Hepatocyte (in vitro differentiated cells): ENCODE data around the gene BPIFA1. TPM values are rescaled to one million over a fixed set of nuclear protein-coding genes. Genes with fewer than 3 reads are reported as not detected.

Experiments
- DNase-seq: peaks from one replicate; pipeline ENCODE4 v3.0.0-alpha.2; 2016; ENCODE audit warnings: low spot score
- H2AFZ ChIP-seq: fragments of 200-600 bp; sonication (generic); 2 replicates; pipeline ENCODE4 v1.6.0; 2016; ENCODE audit warnings: antibody characterized with exemption, mild to moderate bottlenecking
- H3K27ac ChIP-seq: fragments of 200-600 bp; sonication (generic); 2 replicates; pipeline ENCODE4 v1.5.1; 2016; ENCODE audit warnings: mild to moderate bottlenecking
- H3K27me3 ChIP-seq: fragments of 200-600 bp; sonication (generic); 2 replicates; pipeline ENCODE4 v1.6.1; 2016
- H3K36me3 ChIP-seq: fragments of 200-600 bp; sonication (generic); replicated peaks from 2 replicates; pipeline ENCODE4 v1.5.1; 2016; ENCODE audit warnings: low read depth; ENCODE audit not compliant: insufficient read depth
- H3K4me1 ChIP-seq: fragments of 200-600 bp; sonication (generic); 2 replicates; pipeline ENCODE4 v1.5.1; 2016; ENCODE audit warnings: mild to moderate bottlenecking, moderate library complexity; ENCODE audit not compliant: insufficient read depth
- H3K4me2 ChIP-seq: fragments of 200-600 bp; sonication (generic); 2 replicates; pipeline ENCODE4 v1.6.0; 2016
- H3K4me3 ChIP-seq: fragments of 200-600 bp; sonication (generic); 2 replicates; pipeline ENCODE4 v1.5.1; 2016; ENCODE audit warnings: mild to moderate bottlenecking
- H3K79me2 ChIP-seq: fragments of 200-600 bp; sonication (generic); 2 replicates; pipeline ENCODE4 v1.6.0; 2017; ENCODE audit warnings: mild to moderate bottlenecking
- H3K9me2 ChIP-seq: fragments of 200-600 bp; sonication (generic); replicated peaks from 2 replicates; pipeline ENCODE4 v1.6.0; 2017; ENCODE audit warnings: mild to moderate bottlenecking; ENCODE audit not compliant: insufficient read depth
- H3K9me3 ChIP-seq: fragments of 200-600 bp; sonication (generic); 2 replicates; pipeline ENCODE4 v1.5.1; 2016; ENCODE audit warnings: low read depth, mild to moderate bottlenecking
- H4K20me1 ChIP-seq: fragments of 200-600 bp; sonication (generic); 2 replicates; pipeline ENCODE4 v1.6.0; 2016; ENCODE audit warnings: mild to moderate bottlenecking; ENCODE audit not compliant: insufficient read depth, poor library complexity, severe bottlenecking
- EZH2 ChIP-seq: fragments of 200-600 bp; sonication (generic); IDR thresholded peaks from 2 replicates; pipeline ENCODE4 v1.6.1; 2016; ENCODE audit warnings: antibody characterized with exemption, mild to moderate bottlenecking, borderline replicate concordance
- EZH2phosphoT487 ChIP-seq: fragments of 200-600 bp; sonication (generic); IDR thresholded peaks from one replicate; pipeline ENCODE4 v1.6.1; 2018; ENCODE audit warnings: antibody characterized with exemption, mild to moderate bottlenecking, low read depth, moderate library complexity; ENCODE audit not compliant: unreplicated experiment, severe bottlenecking
- WGBS: methylation state at CpG from one replicate; pipeline ENCODE4 v1.1.6; 2016; ENCODE audit warnings: low lambda C conversion rate; ENCODE audit errors: missing lambda C conversion rate; 5-methylcytosine and 5-hydroxymethylcytosine counted together
- polyA plus RNA-seq: library from polyadenylated mRNA; unstranded; fragments of >200 nt; fragmentation: Nextera tagmentation; extraction: Ambion mirVana; gene quantifications from 2 replicates; pipeline ENCODE4 v1.2.1, GENCODE V29; 2016
- total RNA-seq: library from RNA; depleted of rRNA; stranded (reverse); fragments of >200 nt; gene quantifications from 2 replicates; pipeline ENCODE4 v1.2.3, GENCODE V29; 2014
- TF ChIP-seq, protein P1 (sequence below): fragments of 200-600 bp; sonication (generic); IDR thresholded peaks from 2 replicates; pipeline ENCODE4 v1.5.1; 2016; ENCODE audit warnings: antibody characterized with exemption, mild to moderate bottlenecking; ENCODE audit not compliant: poor library complexity

BPIFA1 gene
- total and polyA plus RNA-seq, 2 experiments from 2014 or later: not detected

DNA sequence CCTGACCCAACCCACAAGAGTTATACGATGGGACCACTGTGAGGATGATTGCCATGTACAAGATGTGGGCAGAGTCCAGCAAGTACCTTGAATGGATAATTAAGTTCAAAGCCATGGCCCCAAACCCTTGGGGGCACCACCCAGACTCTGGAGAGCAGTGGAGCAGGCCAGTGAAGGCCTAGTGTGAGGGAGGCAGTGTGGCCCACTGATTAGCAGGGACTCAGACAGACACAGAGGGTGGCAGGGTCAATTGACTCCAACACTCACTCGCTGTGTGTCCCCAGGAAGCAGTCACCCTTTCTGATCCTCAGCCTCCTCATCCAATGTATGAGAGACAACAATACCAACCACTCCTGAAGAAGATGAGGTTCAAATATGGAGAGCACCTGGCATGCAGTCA lies 1.7 kb upstream of the BPIFA1 start:
- Histone ChIP-seq H3K4me3 (no peak overlapping the region), H3K36me3 (no peaks in the 10 kb centered on the region), H2AFZ (no peak overlapping the region), H3K79me2 (no peaks in the 10 kb centered on the region), H3K9me2 (no peaks in the 10 kb centered on the region), H4K20me1 (no peaks in the 10 kb centered on the region), H3K9me3 (no peaks in the 10 kb centered on the region), H3K27ac (no peak overlapping the region), H3K4me1 (no peaks in the 10 kb centered on the region), H3K27me3 (peaks cover 63% of the 10 kb centered on the region), H3K4me2 (no peak overlapping the region)
- TF ChIP-seq EZH2: no peak
- TF ChIP-seq EZH2phosphoT487: no peak
- TF ChIP-seq, protein P1, sequence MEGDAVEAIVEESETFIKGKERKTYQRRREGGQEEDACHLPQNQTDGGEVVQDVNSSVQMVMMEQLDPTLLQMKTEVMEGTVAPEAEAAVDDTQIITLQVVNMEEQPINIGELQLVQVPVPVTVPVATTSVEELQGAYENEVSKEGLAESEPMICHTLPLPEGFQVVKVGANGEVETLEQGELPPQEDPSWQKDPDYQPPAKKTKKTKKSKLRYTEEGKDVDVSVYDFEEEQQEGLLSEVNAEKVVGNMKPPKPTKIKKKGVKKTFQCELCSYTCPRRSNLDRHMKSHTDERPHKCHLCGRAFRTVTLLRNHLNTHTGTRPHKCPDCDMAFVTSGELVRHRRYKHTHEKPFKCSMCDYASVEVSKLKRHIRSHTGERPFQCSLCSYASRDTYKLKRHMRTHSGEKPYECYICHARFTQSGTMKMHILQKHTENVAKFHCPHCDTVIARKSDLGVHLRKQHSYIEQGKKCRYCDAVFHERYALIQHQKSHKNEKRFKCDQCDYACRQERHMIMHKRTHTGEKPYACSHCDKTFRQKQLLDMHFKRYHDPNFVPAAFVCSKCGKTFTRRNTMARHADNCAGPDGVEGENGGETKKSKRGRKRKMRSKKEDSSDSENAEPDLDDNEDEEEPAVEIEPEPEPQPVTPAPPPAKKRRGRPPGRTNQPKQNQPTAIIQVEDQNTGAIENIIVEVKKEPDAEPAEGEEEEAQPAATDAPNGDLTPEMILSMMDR: no peak
- no peak for DNase-seq
- WGBS: 81% methylated on average over 2 of the region's 2 CpGs

DNA sequence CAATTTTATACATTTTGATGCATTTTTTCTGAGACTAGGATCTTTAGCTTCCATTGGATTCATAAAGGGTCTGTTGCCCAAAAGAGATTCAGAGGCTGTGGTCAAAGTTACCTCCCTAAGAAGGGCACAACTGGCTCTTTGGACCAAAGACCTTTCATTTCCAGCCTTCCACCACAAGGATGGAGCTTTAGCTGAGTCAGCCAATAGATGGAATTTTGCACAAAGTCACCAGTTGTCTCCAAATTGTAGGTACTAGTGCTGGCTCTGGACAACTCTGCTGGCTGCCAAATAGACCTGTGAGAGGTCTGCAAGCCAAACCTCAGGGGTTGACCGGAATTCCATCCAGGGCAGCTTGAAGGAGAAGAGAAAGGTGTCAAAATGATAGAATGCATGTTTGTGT lies 555 bp downstream of the BPIFA1 start:
- Histone ChIP-seq H3K4me3 (no peak overlapping the region), H3K27me3 (peaks cover 48% of the 10 kb centered on the region)

DNA sequence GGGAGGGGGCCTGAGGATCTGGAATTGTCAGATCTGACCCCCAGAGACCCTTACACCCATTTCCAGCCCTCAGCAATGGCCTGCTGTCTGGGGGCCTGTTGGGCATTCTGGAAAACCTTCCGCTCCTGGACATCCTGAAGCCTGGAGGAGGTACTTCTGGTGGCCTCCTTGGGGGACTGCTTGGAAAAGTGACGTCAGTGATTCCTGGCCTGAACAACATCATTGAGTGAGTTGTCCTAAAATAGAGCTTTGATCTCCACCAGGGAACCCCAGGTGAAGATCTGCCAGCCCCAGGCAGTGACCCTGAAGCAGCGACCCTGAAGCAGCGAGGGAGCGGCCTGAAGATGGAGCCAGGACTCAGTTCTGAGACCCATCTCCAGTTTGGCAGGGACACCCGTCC lies 2.2 kb downstream of the BPIFA1 start:
- 85% methylated on average over 6 of the region's 6 CpGs for WGBS
- no peak for DNase-seq
- H3K9me3 ChIP-seq: no peaks in the 10 kb centered on the region
- no peak overlapping the region for H2AFZ ChIP-seq
- H3K79me2 ChIP-seq: no peaks in the 10 kb centered on the region
- no peaks in the 10 kb centered on the region for H3K36me3 ChIP-seq
- H3K4me2 ChIP-seq: no peak overlapping the region
- H3K4me1 ChIP-seq: no peaks in the 10 kb centered on the region
- H3K27ac ChIP-seq: no peak overlapping the region
- H3K9me2 ChIP-seq: no peaks in the 10 kb centered on the region
- peaks cover 38% of the 10 kb centered on the region for H3K27me3 ChIP-seq
- H4K20me1 ChIP-seq: no peaks in the 10 kb centered on the region
- TF ChIP-seq EZH2phosphoT487 (no peak), EZH2 (no peak)
- TF ChIP-seq, protein P1: no peak
- no peak overlapping the region for H3K4me3 ChIP-seq

More for the DNA sequence above, 555 bp downstream of the BPIFA1 start:
- H3K9me3 ChIP-seq: no peaks in the 10 kb centered on the region
- H3K36me3 ChIP-seq: no peaks in the 10 kb centered on the region
- 80% methylated on average over 1 of the region's 1 CpG for WGBS
- H3K9me2 ChIP-seq: no peaks in the 10 kb centered on the region
- no peak overlapping the region for H2AFZ ChIP-seq
- H4K20me1 ChIP-seq: no peaks in the 10 kb centered on the region
- H3K27ac ChIP-seq: no peak overlapping the region
- no peak overlapping the region for H3K4me2 ChIP-seq
- H3K79me2 ChIP-seq: no peaks in the 10 kb centered on the region
- DNase-seq: no peak
- no peak for TF ChIP-seq EZH2phosphoT487
- no peaks in the 10 kb centered on the region for H3K4me1 ChIP-seq

DNA sequence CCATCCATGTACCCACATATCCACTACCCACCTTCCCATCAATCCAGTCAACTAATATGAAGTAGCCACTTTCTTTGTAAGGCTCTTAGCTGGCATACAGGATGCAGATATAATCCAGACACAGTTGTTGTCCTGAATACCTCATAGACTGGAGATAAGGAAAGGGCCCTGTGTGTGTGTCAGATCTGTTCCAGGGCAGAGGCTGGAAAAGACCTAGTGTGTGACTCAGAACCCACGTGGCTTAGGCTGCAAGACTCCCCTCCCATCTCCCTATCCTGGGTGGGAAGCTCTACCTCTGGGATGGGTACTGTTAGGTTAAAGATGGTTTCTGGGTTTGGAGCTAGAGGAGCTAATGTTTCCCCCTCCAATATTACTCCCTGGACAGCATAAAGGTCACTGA lies 3.6 kb downstream of the BPIFA1 start:
- Histone ChIP-seq H3K27ac (no peak overlapping the region), H3K4me2 (no peak overlapping the region), H3K4me3 (no peak overlapping the region), H3K79me2 (no peaks in the 10 kb centered on the region), H3K4me1 (no peaks in the 10 kb centered on the region), H4K20me1 (no peaks in the 10 kb centered on the region), H3K9me2 (no peaks in the 10 kb centered on the region), H3K9me3 (no peaks in the 10 kb centered on the region), H3K27me3 (peaks cover 24% of the 10 kb centered on the region), H2AFZ (no peak overlapping the region), H3K36me3 (no peaks in the 10 kb centered on the region)
- 32% methylated on average over 1 of the region's 1 CpG for WGBS
- DNase-seq: no peak
- TF ChIP-seq EZH2phosphoT487 (no peak), EZH2 (no peak)
- TF ChIP-seq, protein P1: no peak
